Liver (tissue), 3 donors: Measurements from ENCODE around the gene ITGB2.

ENCODE experiments used
- CTCF ChIP-seq: fragments of 150-350 bp; IDR thresholded peaks from 2 replicates; pipeline ENCODE4 v1.5.1; 2017; ENCODE audit warnings: improper control_type of control experiment, low read depth, low read length; ENCODE audit not compliant: missing input control
- EGR1 ChIP-seq, 2 donors: IDR thresholded peaks; 2 replicates each; pipeline ENCODE4 v1.6.1; 2016 to 2018; ENCODE audit warnings: antibody characterized with exemption in 2 of 2, low read depth in 2 of 2
- MAX ChIP-seq: IDR thresholded peaks from 2 replicates; pipeline ENCODE4 v1.6.1; 2016; ENCODE audit warnings: antibody characterized with exemption
- REST ChIP-seq: IDR thresholded peaks from 2 replicates; pipeline ENCODE4 v1.6.1; 2016; ENCODE audit warnings: antibody characterized with exemption, mild to moderate bottlenecking
- donor health status: healthy.
- donor health status: healthy.

GRCh38 chr21:44866780-44867179 is 53.9 kb downstream of the ITGB2 start:
- TF ChIP-seq CTCF (no peak), EGR1 (IDR thresholded peaks at IDR 0.05; ENCODE audit: low read depth in 2 of 2) (no peak), REST (no peak), MAX (no peak)
